GM11168 (cell line): ENCODE data around the gene GPR183.

ENCODE experiments used
- in situ Hi-C: fragments of 300-500 bp; cut with MboI; formaldehyde crosslinking; loops from one replicate; pipeline ENCODE4 v1.12.0; 2022; ENCODE audit warnings: low sequenced_read_pairs; ENCODE audit not compliant: unreplicated experiment

GPR183 gene

DNA sequence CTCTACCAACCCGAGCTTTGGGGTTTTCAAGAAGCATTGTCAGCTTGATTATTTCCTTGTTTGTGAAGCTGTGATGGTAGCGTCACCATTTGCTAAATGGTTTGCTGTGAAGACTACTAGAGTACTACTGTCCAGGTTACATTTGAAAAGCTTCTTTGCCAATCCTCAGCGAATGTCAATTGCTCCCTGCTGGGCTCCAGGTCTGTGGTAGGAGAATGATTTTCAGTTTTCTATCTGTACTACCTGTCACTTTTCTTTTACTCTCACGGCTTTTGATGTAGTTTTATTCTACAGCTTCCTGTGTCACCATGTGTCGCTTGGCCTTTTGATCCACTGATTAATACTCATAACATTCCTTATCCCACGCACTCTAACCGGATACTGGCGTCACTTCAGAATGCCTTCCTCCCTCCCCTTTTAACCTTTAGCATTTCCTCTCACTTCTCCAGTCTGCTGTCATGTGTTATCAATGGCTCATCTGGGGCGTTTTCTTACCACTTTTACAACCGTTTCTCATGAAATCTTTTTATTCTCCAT lies 7.5 kb upstream of the GPR183 start:
- in situ Hi-C loops = no loop called here

DNA sequence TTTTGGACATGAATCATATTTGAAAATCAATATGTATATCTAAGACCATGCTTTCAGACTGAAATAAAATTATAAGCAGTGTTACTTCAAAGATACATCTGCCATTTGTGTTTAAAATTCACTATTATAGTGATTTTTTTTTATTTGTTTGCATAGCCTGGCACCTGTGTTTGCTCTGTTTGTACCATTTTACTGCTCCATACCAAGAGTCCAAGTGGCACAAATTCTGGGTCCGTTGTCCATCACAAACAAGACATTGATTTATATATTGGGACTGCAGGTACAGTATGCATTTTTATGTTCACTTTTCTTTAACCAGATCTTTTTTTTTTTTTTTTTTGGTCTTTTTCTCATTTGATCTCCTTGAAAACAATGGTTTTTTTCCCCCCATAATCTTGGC lies 6.7 kb upstream of the GPR183 start:
- in situ Hi-C loops = no loop called here

DNA sequence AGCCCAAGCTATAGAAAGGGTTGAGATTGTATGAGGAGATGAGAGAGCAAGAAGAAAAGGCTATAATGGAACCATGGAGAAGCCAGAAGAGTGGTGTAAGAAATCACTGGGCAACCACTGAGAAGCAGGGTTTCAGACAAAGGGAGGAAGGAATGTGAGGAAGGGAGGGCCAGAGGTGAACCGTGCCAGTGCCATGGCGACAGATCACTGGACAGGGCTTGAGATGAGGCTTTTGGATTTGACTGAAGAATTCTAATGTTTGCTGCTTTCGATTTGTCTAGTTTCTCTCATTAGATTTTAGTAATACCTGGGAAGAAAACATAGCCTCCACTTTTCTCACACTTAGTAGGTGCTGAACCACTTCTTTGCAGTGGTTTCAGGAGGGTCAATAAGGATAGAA lies 6.3 kb upstream of the GPR183 start:
- in situ Hi-C loops = no loop called here

DNA sequence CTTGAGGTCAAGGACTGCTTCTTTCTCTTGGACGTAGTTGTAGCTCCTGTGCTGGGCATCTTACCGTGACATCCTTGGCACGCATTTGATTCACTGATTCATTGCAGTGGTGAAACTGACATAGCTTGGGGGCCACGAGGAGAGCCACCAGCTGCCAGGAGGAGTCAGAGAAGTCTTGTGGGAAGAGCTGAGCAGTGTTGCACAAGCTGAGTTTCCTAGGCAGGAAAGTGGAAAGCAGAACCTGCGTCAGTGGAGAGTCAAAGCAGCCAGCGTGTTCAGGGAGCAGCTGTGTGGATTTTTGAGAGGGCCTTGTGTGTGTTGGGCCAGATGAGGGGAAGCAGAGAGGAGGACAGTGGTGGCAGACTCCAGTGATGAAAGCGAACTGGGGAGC lies 5.3 kb upstream of the GPR183 start:
- in situ Hi-C loops = no loop called here

DNA sequence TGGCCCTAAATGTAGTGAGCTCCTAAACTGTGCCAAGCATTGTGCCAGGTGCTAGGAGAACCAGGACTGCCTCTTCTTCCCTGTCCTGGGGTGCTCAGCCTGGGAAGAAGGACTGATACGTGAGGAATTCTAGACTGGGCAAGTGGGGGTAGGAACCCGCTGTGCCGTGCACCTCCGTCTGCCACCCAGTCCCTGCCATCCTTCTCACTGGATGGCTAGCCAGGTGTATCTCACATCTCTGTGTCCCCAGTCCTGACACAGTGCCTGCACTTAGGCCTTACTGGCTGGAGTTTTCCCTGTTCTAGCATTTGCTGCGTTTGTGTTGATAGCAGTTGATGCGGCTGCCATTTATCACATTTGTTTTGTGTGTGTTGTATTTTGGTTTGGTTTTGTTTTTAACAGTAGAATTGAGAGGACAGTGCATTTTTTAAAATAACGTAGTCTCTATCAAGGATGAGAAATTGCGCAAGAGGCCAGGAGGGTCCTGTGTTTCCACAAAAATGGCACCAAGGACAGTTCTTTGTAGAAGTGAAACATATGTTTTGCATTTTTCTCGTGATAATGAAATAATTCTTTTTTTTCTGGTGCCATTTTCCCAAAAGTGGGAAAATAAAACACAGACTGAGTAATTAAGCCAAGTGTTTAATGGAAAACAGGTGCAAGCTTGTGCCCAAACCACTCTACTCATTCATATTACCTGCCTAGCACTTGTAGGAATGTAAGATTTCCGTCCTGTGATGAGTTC lies 4.7 kb upstream of the GPR183 start:
- in situ Hi-C loops = no loop called here

DNA sequence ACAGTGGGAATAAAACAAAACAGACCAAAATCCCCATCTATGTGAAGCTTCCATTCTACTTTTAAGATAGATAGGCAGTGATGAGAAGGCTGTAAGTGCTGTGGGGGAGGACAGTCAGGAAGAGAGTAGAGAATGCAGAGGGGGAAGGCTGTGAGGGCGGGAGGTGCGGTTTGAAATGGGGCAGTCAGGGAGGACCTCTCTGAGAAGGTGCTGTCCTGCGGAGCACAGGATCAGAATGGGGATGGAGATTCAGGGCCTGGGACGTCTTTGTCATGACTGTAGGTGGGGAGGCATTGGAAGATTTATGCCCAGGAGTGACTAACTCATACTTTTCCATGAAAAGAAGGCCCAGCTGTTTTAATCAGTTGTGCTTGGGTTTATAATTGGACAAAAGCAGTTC lies 3.9 kb upstream of the GPR183 start:
- in situ Hi-C loops = no loop called here

DNA sequence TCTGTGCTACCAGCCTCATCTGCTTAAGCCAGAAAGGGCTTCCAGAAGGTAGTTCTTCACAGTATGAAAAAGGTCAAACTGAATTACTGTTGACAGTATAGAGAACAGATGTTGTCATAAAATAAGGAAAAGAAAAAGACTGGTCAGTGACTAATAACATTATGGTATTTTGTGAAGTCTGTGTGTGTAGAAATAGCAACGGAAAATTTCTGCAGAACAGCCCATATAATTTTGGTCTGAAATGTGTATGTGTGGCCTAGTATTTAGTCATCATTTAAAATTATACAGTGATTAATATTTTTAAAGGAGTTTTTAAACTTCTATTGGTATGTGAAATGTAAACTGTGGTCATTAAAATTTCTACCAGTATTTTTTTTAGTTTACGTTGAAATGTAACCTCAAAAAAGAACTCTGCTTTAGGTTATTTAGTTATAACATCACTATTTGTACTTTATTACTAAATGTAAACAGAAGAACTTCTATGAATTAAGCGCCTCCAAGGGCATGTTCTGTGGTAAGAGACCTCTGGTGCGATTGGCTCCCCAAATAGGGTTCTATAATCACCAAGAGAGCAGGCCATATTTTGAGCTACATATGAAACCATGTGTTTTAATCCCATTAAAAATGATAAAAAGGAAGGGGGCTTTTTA lies 3.3 kb upstream of the GPR183 start:
- in situ Hi-C loops = no loop called here

DNA sequence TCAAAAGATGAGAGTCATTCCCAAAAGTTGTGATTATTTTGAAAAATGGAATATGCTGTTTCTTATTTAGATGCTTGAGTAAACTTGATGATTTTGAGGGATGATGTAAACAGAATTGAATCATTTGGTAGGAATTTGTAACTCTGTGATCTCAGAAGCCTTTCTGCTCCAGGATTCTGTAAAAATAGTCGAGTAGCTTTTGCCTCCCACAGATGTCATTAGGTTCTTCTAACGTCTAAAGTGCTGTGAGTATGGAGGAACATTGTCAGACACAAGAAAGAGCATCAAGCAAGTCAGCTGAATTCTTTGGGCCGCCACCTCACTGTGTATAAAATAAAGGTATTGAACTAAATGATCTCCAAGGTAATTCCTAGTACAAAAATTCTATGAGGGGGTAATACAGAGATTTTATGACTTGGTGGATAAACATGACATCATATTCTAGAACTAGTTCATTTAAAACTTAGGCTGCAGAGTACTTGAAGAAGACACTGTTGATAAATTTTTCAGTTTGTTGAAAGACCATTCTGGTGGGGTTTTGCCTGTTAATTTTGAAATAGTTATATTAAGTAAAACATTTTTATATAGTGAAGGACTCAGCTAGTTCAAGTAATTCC lies 1.4 kb upstream of the GPR183 start:
- in situ Hi-C loops = no loop called here

DNA sequence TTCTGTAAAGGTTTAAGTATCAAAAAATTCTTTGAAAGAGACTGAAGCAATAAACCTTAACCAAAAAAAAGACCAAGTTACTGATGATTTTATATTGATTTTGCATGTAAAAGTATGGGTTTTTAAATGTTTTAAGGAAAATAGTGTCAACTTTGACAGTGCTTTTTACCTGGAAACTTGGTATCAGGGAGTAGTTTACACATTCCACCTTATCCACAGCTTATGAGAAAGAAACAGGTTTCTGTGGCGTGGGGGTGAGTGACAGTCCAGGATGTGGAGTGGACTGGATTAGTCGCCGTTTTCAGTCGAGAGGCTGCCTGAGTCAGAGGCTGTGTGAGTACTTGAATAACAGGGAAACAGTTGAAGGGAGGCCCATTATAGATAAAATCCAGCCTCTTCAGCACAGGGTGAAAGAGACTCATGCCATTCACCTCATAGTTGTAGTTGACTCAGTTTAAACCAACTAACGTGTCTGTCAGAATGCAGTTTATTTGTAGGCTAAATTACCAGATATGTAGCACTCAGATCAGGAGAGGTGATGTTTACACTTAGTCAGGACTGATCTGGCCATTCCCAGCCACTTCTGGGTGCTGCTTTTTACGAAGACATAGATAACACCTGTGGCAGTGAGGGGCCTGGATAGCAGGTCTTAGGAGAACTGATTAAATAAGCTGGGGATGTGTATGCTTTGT lies 595 bp upstream of the GPR183 start:
- in situ Hi-C loops = no loop called here

DNA sequence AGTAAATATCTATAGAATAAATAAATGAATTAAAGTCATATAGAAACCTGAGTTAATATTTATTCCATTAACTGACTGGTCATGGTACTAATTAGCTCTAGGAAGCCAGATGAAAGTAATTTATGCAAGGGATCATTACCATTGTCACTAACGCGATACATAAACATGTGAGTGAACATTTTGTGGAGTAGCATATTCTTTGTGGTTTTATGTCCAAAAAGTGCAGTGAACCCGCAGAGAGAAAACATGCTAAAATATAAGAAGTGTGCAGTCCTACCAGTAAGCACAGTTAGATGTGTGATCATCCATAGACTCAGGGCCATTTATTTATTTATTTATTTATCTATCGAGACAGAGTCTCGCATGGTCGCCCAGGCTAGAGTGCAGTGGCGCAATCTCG lies 1.6 kb downstream of the GPR183 start:
- in situ Hi-C loops = no loop called here

DNA sequence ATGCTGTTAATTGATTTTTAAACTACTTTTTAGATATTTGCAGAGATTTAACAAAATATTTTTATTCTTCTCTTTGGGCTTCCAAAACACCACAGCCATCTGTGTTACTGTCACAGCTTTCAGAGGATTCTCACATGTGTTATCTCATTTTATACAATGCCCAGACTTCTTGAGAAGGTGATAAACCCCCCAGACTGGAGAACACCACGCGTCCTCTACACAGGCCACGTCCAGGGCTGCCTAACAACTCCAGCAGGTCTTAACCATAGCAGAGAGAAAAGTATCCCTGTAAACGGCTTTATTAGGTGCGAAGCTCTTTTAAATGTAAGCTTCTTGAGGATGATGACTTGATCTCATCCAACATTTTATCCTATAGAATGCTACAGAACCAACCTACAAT lies 2.0 kb downstream of the GPR183 start:
- in situ Hi-C loops = no loop called here

DNA sequence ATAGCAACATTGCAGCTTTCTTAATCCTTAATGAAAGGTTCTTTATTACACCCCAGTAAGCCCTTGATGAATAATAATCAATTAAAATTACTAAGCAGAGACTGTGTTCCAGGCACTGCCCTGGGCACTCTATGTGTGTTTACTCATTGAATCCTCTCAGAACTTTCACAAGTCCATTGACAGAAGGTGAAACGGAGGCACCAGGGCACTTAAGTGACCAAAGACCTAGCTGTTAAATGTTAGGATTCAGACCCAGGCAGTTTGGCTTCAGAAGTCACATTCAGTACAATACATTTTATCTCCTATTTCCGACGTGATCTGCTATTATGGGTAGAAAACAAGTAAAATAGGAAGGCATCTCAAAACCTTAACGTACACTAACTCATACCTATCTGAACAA lies 2.7 kb downstream of the GPR183 start:
- in situ Hi-C loops = no loop called here

DNA sequence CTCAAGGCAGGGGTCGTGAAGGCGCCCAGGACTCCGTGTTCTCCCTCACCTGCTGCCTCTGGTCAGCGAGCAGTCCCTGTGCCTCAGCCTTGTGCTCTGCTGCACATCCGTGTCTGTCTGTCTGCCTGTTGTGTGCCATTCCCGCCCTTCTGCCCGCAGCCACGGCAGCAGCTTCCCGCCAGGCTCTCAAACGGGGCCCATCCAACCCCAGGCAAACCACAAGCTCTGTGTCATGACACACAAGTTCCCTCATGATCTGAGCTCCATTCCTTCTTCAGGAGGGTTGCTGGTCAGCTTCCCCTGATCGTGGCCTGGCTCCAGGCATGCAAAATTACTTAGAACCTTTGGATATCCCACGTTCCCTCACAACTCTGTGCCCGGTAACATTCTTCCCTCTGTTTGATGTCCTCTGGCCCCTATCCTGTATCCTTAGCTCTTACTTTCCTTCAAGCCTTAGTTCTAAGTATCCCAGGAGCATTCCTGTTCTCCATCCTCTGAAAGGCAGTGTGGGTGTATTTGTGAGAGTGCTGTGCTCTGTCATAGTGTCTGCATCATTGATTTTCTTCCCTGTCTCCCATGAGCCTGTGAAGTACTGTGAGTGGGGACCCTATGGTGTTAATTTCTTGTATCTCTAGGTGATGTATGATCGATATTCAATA lies 3.2 kb downstream of the GPR183 start:
- in situ Hi-C loops = no loop called here

DNA sequence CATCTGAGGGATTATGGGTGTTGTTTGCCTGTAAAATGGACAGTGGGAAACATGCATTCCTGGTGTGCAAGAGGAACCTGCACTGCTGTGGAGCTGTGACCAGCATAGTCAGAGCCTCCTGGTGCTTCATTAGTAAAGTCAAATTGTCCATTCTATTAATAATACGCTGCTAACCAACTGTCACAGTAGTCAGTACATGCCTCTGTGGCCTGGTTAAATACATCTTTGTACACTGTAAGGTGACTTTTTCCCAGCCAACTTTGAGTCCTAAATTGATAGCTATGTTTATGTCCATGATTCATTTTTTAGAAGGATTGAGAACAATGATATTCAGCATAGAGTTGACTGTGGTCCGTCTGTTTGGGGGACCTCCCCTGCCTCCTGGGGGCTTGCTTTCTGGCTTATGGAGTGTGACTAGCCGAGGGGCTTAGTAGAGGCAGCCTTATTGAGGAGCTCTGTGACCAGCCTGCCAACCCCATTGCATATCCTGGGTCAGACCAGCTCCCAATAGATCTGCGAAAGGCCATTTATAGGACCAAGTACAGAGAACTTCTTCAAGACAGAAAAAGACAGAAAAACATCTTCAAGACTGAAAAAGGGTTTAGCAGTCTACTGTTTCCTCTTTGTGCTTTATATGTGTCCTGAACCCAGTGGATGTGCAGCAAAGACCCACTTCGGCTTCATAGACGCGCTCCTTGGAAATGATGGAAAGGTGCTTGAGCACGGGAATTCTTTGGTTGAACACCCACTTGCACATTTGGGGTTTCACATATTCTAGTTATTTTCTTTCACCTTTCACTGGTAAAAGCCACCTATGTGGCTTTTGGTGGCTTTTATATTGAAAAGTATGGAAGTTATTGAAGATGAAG lies 4.3 kb downstream of the GPR183 start:
- in situ Hi-C loops = no loop called here

DNA sequence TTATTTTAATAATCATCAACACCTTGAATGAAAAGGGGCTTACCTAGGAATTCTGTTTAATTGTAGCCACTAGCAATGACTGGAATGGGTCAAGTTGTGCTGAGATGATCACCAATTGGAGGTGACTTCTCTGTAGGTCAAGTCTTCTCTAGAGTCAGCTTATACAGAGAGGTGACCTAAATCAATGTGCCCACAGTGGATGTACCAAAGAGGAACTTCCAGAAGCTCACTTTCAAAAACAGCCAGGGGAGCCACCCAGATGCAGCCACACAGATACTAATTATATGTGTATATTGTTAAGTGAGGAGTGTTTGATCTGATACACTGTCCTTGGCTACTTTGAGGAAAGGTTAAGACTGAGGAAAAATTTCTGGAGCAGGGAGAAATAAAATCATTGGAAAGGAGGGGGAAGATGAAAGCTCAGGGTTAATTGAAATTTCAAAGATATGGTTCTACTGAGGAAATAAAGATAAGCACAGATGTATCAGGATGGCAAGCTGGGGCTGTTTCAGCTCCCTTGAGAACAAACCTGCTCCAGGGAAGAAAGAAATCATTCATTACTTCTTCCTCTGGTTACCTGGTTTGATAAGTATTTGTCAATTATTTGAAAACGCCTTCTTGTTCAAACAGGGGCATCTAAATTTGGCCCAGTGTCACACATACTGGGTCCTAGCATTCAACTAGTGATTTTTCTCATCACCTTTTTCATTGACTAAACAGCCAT lies 5.1 kb downstream of the GPR183 start:
- in situ Hi-C loops = no loop called here

DNA sequence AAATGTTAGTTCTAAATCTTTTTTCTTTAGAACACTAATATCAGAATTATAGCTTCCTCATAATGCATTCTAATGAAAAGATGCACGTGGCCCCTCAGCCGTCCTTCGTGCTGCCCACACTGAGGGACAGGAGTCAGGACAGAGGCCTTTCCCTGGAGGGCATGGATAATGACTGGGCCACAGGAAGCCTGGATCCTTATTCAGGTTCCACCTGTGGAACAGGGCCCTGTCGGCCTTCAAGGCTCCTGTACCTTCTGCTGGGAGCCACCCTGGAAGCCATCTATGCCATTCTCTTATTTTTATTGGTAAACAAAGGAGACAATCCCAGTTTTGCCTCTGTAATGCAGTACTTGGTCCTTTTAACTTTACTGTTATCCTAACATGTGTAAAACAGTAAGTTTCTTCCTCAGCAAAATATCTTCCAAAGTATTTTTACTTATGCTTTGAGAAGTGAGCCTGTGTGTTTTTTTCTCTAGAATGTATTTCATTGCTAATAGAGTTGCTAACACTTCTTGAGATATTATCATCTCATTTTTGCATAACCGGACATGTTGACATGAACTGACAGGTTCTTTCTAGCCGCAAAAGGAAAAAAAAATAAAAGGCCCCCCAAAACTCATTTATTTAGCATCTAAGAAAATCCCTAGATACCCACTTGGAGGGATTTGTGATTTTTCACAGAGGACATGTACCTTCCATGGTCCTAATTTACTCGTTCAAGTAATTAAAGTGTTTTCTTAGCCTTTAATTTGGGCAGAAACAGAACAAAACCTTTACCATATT lies 6.0 kb downstream of the GPR183 start:
- in situ Hi-C loops = no loop called here

DNA sequence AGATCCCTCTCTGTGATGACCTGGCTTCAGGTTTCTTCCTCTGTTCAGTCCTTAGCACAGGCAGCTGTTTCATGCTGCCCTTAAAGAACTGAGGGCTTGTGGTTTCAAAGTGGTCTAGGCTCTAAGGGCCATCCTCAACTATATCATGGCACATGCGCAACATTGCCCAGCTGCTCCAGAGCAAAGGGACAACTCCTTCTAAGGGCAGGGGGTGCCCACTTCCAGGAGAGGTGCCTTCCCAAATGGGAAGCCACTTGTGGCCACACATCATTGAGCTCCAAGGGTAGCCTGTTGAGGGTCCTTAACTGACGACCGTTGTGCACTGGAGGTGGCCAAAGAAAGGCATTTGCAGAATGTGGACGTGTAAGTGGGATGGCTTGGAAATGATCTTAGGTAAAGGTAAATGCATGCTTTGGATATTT lies 7.3 kb downstream of the GPR183 start:
- in situ Hi-C loops = no loop called here

DNA sequence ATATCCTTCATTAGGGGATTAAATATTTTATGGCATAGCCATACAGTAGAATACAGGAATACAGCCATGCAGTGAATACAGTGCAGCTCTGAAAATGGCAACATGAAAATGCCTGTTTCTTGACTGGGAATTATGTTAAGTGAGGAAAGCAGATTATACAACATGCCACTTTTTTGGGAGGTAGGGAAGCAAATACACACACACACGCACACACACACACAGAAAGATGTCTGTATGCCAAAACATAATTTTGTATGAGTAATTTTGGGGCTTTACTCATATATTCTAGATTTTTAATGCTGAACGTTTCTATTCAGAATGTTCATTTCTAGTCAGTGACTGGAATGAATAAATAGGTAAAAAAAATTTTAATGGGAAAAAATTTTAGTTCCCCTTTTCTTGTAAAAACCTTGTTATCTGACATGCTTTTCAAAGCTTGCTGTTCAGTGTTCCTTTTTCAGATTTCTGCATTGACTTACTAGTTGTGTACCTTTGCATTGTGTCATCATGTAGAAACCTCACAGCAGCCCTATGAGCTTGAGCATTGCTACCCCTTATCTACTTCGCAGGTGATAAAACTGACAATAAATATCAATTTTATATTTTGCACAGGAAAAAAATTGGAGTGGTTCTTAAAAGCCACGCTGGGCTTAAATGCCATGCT lies 7.8 kb downstream of the GPR183 start:
- in situ Hi-C loops = no loop called here
